HFF-Myc (cell line): ENCODE measurements around the gene LSM8.

Experiments
- DNase-seq: peaks from one replicate; pipeline ENCODE4 v3.0.0-alpha.2; 2011; ENCODE audit warnings: low read depth; ENCODE audit errors: extremely low read depth
- H3K4me3 ChIP-seq: replicated peaks from 2 replicates; pipeline ENCODE4 v1.5.1; 2011; ENCODE audit warnings: low read depth, mild to moderate bottlenecking, control low read depth, low read length
- CTCF ChIP-seq: IDR thresholded peaks from 2 replicates; pipeline ENCODE4 v1.5.1; 2012; ENCODE audit warnings: mild to moderate bottlenecking, low read depth, low read length, control low read depth; ENCODE audit errors: missing control alignments

The LSM8 gene

GRCh38 chr7:118195837-118196474 lies 12.0 kb downstream of the LSM8 start:
- TF ChIP-seq CTCF: peak; percentile 69
- DNase-seq: peak; percentile 46
- no peak overlapping the region for H3K4me3 ChIP-seq

- DNase-seq: no peak
- TF ChIP-seq CTCF: no peak
- no peak overlapping the region for H3K4me3 ChIP-seq
Observed at GRCh38 chr7:118202061-118202460, 18.1 kb downstream of the LSM8 start.

- DNase-seq: peak; percentile 33
- peak overlapping the region; percentile 45 for H3K4me3 ChIP-seq
- TF ChIP-seq CTCF: no peak
Observed at GRCh38 chr7:118214051-118214832, 30.3 kb downstream of the LSM8 start.

GRCh38 chr7:118214833-118215182 lies 30.8 kb downstream of the LSM8 start:
- DNase-seq: no peak
- peak overlapping the region; percentile 45 for H3K4me3 ChIP-seq
- no peak for TF ChIP-seq CTCF

DNA sequence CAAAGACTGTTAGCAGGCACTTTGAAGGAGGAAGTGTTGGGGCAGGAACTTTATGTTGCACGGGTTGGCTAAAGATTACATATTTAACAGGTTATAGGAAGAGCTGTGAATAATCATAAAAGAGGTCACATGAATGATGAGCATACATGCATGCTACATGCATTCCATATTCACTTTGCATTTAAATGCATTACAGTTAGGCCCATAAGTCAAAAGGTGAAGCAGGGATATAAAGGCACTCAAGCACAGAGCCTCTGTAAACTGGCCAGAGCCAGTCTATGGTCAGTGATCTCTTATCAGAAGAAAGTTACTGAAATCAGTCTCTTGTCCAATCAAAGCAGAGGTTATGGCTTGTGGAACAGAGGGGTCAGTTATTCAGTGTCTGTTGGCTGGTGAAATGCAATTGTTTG lies 33.3 kb downstream of the LSM8 start:
- no peak for TF ChIP-seq CTCF
- H3K4me3 ChIP-seq: no peak overlapping the region
- DNase-seq: no peak

GRCh38 chr7:118218413-118219156 lies 34.6 kb downstream of the LSM8 start:
- no peak for TF ChIP-seq CTCF
- no peak for DNase-seq
- no peak overlapping the region for H3K4me3 ChIP-seq
